H9 (cell line): Measurements from ENCODE around the gene ERP44. TPM values are rescaled to one million over a fixed set of nuclear protein-coding genes. Genes with fewer than 3 reads are reported as not detected.

Experiments used
- DNase-seq: peaks from one replicate; pipeline ENCODE4 v3.0.0-alpha.2; 2017
- H2AFZ ChIP-seq: one replicate; pipeline ENCODE4 v1.6.1; 2013; ENCODE audit warnings: mild to moderate bottlenecking, low read length, control low read depth, moderate library complexity
- H2AK5ac ChIP-seq: 2 replicates; pipeline ENCODE4 v1.6.1; 2013; ENCODE audit warnings: low read length, control low read depth, mixed read lengths; ENCODE audit not compliant: insufficient read length
- H2BK120ac ChIP-seq: one replicate; pipeline ENCODE4 v1.6.1; 2013; ENCODE audit warnings: low read depth, mild to moderate bottlenecking, low read length, control low read depth, inconsistent platforms; ENCODE audit not compliant: poor library complexity, severe bottlenecking
- H2BK12ac ChIP-seq: 2 replicates; pipeline ENCODE4 v1.6.1; 2013; ENCODE audit warnings: low read length, control low read depth, mixed read lengths, low read depth; ENCODE audit not compliant: insufficient read length
- H2BK15ac ChIP-seq: 2 replicates; pipeline ENCODE4 v1.6.1; 2013; ENCODE audit warnings: low read depth, low read length, control low read depth
- H2BK20ac ChIP-seq: one replicate; pipeline ENCODE4 v1.6.1; 2013; ENCODE audit warnings: low read depth, mild to moderate bottlenecking, low read length, control low read depth, inconsistent platforms; ENCODE audit not compliant: poor library complexity, severe bottlenecking
- H2BK5ac ChIP-seq: 2 replicates; pipeline ENCODE4 v1.6.1; 2013; ENCODE audit warnings: low read length, control low read depth, mixed read lengths; ENCODE audit not compliant: insufficient read length
- H3K14ac ChIP-seq: 2 replicates; pipeline ENCODE4 v1.6.1; 2013; ENCODE audit warnings: low read length, control low read depth; ENCODE audit not compliant: insufficient read depth
- H3K18ac ChIP-seq: 2 replicates; pipeline ENCODE4 v1.6.1; 2013; ENCODE audit warnings: low read depth, mild to moderate bottlenecking, mixed read lengths, low read length, control low read depth; ENCODE audit not compliant: insufficient read length
- H3K23ac ChIP-seq: 2 replicates; pipeline ENCODE4 v1.6.1; 2013; ENCODE audit warnings: low read length, control low read depth, mixed read lengths, low read depth; ENCODE audit not compliant: insufficient read length
- H3K23me2 ChIP-seq: 2 replicates; pipeline ENCODE4 v1.6.1; 2013; ENCODE audit warnings: low read depth, mild to moderate bottlenecking, mixed read lengths, low read length, control low read depth; ENCODE audit not compliant: insufficient read length, poor library complexity, severe bottlenecking
- H3K27ac ChIP-seq: 2 replicates; pipeline ENCODE4 v1.5.1; 2013; ENCODE audit warnings: low read length, control low read depth, mixed read lengths, low read depth; ENCODE audit not compliant: insufficient read length
- H3K27me3 ChIP-seq: 2 replicates; pipeline ENCODE4 v1.6.1; 2013; ENCODE audit warnings: low read length, control low read depth, inconsistent platforms; ENCODE audit not compliant: insufficient read depth
- H3K4ac ChIP-seq: 2 replicates; pipeline ENCODE4 v1.6.1; 2013; ENCODE audit warnings: low read depth, mild to moderate bottlenecking, control low read depth, inconsistent platforms, low read length, moderate library complexity
- H3K4me1 ChIP-seq: 2 replicates; pipeline ENCODE4 v1.6.1; 2013; ENCODE audit warnings: low read length, control low read depth, inconsistent platforms; ENCODE audit not compliant: insufficient read depth
- H3K4me2 ChIP-seq: 2 replicates; pipeline ENCODE4 v1.6.1; 2013; ENCODE audit warnings: low read length, control low read depth, mixed read lengths; ENCODE audit not compliant: insufficient read length, insufficient read depth
- H3K56ac ChIP-seq: 2 replicates; pipeline ENCODE4 v1.6.1; 2013; ENCODE audit warnings: low read depth, mild to moderate bottlenecking, mixed read lengths, low read length, control low read depth; ENCODE audit not compliant: insufficient read length
- H3K79me1 ChIP-seq: 2 replicates; pipeline ENCODE4 v1.6.1; 2013; ENCODE audit warnings: low read depth, mild to moderate bottlenecking, moderate library complexity, low read length, control low read depth, inconsistent platforms; ENCODE audit not compliant: insufficient read depth, poor library complexity, severe bottlenecking
- H3K79me2 ChIP-seq: 2 replicates; pipeline ENCODE4 v1.6.1; 2013; ENCODE audit warnings: low read length, control low read depth, inconsistent platforms; ENCODE audit not compliant: insufficient read depth
- H3K9ac ChIP-seq: 2 replicates; pipeline ENCODE4 v1.6.1; 2013; ENCODE audit warnings: low read length, control low read depth, mixed read lengths; ENCODE audit not compliant: insufficient read length; ENCODE audit errors: extremely low read depth
- H3K9me3 ChIP-seq: one replicate; pipeline ENCODE4 v1.6.1; 2013; ENCODE audit warnings: low read depth, low read length, inconsistent platforms; ENCODE audit not compliant: control insufficient read depth
- H3T11ph ChIP-seq: one replicate; pipeline ENCODE4 v1.6.1; 2013; ENCODE audit warnings: mild to moderate bottlenecking, low read length, control low read depth, inconsistent platforms
- H4K20me1 ChIP-seq: one replicate; pipeline ENCODE4 v1.6.1; 2013; ENCODE audit not compliant: control insufficient read depth, insufficient read length, insufficient read depth
- H4K5ac ChIP-seq: 2 replicates; pipeline ENCODE4 v1.6.1; 2013; ENCODE audit warnings: low read depth, mild to moderate bottlenecking, mixed read lengths, low read length, control low read depth; ENCODE audit not compliant: insufficient read length
- H4K8ac ChIP-seq: replicated peaks from 2 replicates; pipeline ENCODE4 v1.6.1; 2013; ENCODE audit warnings: low read length, control low read depth, mixed read lengths, low read depth; ENCODE audit not compliant: insufficient read length
- H4K91ac ChIP-seq: 2 replicates; pipeline ENCODE4 v1.6.1; 2013; ENCODE audit warnings: low read depth, mild to moderate bottlenecking, moderate library complexity, mixed read lengths, low read length, control low read depth; ENCODE audit not compliant: insufficient read length
- H3K27ac Mint-ChIP-seq, 3 experiments: 2 replicates in 2 of 3; 3 replicates in 1 of 3; pipeline ENCODE4 v1.8.0; 2020 to 2021; ENCODE audit warnings: mixed read lengths in 3 of 3, mild to moderate bottlenecking in 1 of 3, moderate library complexity in 1 of 3
- H3K27me3 Mint-ChIP-seq: 2 replicates; pipeline ENCODE4 v1.8.0; 2021; ENCODE audit warnings: low read depth, mild to moderate bottlenecking, moderate library complexity, mixed read lengths
- H3K36me3 Mint-ChIP-seq, 3 experiments: 2 replicates in 2 of 3; 3 replicates in 1 of 3; pipeline ENCODE4 v1.8.0; 2020 to 2021; ENCODE audit warnings: low read depth in 3 of 3, mixed read lengths in 3 of 3; ENCODE audit not compliant: insufficient read depth in 1 of 3
- H3K4me1 Mint-ChIP-seq, 2 experiments: 2 replicates each; pipeline ENCODE4 v1.8.0; 2020; ENCODE audit warnings: mixed read lengths in 2 of 2
- H3K4me3 Mint-ChIP-seq, 2 experiments: 2 replicates in 1 of 2; 3 replicates in 1 of 2; pipeline ENCODE4 v1.8.0; 2020 to 2021; ENCODE audit warnings: mild to moderate bottlenecking in 2 of 2, mixed read lengths in 2 of 2, moderate library complexity in 1 of 2
- H3K9me3 Mint-ChIP-seq, 2 experiments: 2 replicates in 1 of 2; 3 replicates in 1 of 2; pipeline ENCODE4 v1.8.0; 2020; ENCODE audit warnings: mild to moderate bottlenecking in 2 of 2, mixed read lengths in 2 of 2, moderate library complexity in 1 of 2
- WGBS: extraction: QIAGEN DNeasy Blood & Tissue Kit; methylation state at CpG from one replicate; pipeline ENCODE4 v1.1.7; 2013; ENCODE audit warnings: missing lambda C conversion rate, low lambda C conversion rate, mixed read lengths; ENCODE audit not compliant: insufficient read length; ENCODE audit errors: extremely low coverage; 5-methylcytosine and 5-hydroxymethylcytosine counted together
- total RNA-seq: library from RNA; stranded (reverse); gene quantifications from 2 replicates; pipeline ENCODE4 v1.2.1, GENCODE V29; 2021
- TF ChIP-seq, protein P1 (sequence below): fragments of 200-600 bp; sonication (generic); conservative IDR thresholded peaks from 3 replicates; pipeline ENCODE4 v1.8.0; 2021; ENCODE audit warnings: antibody characterized with exemption, mild to moderate bottlenecking

The ERP44 gene
- total RNA-seq, 1 experiment from 2014 or later, result 15.4 TPM

DNA sequence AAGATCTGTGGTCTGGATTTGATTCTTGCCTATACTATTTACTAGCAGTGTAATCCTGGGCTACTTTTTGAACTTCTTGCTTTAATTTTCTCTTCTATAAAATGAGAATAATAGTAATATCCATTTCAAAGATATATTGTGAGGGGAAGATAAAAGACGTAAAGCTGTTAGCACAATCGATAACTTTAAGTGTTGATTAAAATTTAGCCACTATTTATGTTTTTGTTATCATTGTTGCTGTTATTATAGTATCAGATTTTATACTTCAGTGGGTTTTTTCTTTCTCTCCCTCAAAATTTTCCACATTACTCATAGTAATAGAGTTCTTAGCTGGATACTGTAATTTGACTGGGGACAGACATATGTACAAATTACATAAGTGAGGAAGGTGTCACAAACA is 150.3 kb downstream of the ERP44 start:
- no CpG with 5 or more reads among the region's 2 CpGs for WGBS
- no peaks in the 10 kb centered on the region for H3K27me3 ChIP-seq
- DNase-seq, result no peak

More for the DNA sequence above, 150.3 kb downstream of the ERP44 start:
- Histone ChIP-seq H3K14ac (no peak overlapping the region), H3K9ac (no peak overlapping the region), H2BK120ac (no peak overlapping the region), H2BK20ac (no peak overlapping the region), H2BK5ac (no peak overlapping the region), H2AFZ (no peak overlapping the region), H3K18ac (no peak overlapping the region), H4K8ac (no peak overlapping the region), H2BK12ac (no peak overlapping the region), H4K20me1 (no peaks in the 10 kb centered on the region), H3K4me1 (no peaks in the 10 kb centered on the region), H3K79me1 (no peaks in the 10 kb centered on the region), H3K56ac (no peak overlapping the region), H4K91ac (no peak overlapping the region), H3K79me2 (no peaks in the 10 kb centered on the region), H3K4ac (no peak overlapping the region), H4K5ac (no peak overlapping the region), H2BK15ac (no peak overlapping the region), H3K9me3 (no peaks in the 10 kb centered on the region), H3K23me2 (no peaks in the 10 kb centered on the region), H3T11ph (no peak overlapping the region), H3K4me2 (no peak overlapping the region), H2AK5ac (no peak overlapping the region), H3K27ac (no peak overlapping the region), H3K23ac (no peak overlapping the region)
- TF ChIP-seq, protein P1, sequence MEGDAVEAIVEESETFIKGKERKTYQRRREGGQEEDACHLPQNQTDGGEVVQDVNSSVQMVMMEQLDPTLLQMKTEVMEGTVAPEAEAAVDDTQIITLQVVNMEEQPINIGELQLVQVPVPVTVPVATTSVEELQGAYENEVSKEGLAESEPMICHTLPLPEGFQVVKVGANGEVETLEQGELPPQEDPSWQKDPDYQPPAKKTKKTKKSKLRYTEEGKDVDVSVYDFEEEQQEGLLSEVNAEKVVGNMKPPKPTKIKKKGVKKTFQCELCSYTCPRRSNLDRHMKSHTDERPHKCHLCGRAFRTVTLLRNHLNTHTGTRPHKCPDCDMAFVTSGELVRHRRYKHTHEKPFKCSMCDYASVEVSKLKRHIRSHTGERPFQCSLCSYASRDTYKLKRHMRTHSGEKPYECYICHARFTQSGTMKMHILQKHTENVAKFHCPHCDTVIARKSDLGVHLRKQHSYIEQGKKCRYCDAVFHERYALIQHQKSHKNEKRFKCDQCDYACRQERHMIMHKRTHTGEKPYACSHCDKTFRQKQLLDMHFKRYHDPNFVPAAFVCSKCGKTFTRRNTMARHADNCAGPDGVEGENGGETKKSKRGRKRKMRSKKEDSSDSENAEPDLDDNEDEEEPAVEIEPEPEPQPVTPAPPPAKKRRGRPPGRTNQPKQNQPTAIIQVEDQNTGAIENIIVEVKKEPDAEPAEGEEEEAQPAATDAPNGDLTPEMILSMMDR, result no peak
- no peaks in the 10 kb centered on the region; a peak in 1 of 4 replicates for H3K4me1 Mint-ChIP-seq
- H3K4me3 Mint-ChIP-seq, result no peak overlapping the region
- H3K27ac Mint-ChIP-seq, result no peak overlapping the region
- peaks cover 4 to 5% (median 5%) of the 10 kb centered on the region in 3 experiments; a peak in 6 of 7 replicates for H3K36me3 Mint-ChIP-seq
- no peaks in the 10 kb centered on the region; a peak in 1 of 5 replicates for H3K9me3 Mint-ChIP-seq
- no peaks in the 10 kb centered on the region for H3K27me3 Mint-ChIP-seq
